ENCODE results near the gene KCNK18.

Gene KCNK18

DNA sequence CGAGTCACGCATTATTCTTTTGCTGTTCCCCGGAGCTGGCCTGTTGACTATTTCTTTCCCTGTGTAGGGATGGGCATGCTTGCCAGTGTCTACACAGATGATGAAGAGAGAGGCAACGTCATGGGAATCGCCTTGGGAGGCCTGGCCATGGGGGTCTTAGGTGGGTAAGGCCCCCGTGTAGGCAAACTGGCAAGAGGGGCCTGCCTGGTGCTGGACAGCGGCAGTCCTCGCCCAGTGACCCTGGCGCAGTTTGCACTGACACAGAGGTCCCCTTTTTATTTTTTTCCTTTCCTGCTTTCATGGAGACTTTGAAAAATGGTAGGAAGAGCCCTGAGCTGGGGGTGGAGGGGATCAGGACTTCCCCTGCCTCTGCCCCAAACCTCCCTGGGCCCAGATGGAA, 57.0 kb downstream of the KCNK18 start:
- DNase-seq (ENCODE audit: low read depth) = no peak

DNA sequence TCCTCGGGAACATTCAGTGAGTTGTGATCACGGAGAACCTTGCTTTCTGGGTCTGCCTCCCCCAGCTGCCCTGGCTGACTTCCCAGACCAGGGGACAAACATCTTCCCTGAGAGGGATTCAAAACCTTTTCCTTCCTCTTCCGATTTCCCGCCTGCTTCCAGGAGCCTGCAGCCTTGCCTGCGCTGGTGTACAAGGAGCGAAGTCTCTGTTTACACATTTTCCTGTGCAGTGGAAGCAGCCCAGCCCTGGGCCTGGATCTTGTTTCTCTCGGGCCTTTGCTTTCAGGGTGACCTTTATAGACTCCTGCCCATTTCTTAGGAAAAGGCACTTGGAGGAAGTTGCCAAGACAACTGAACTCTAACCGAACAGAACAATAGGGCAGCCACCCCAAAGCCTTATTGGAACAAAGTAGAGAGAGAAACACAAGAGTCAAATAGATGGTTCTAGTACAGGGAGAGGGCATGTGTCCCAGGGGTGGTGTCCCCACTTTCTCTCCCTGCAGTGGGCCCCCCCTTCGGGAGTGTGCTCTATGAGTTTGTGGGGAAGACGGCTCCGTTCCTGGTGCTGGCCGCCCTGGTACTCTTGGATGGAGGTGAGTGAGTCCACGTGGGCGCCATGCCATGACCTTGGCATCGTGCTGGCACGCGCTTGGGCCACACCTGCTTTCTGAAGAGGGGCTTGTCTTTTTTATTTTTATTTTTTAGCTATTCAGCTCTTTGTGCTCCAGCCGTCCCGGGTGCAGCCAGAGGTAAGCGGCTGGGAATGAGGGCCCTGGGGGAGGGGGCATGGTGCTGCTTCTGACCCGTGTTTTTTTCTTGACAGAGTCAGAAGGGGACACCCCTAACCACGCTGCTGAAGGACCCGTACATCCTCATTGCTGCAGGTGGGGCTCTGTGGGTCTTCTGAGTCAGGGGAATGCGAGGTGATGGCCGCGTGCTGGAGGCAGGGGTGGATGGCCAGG, 57.8 kb downstream of the KCNK18 start:
- DNase-seq (ENCODE audit: low read depth) = no peak

DNA sequence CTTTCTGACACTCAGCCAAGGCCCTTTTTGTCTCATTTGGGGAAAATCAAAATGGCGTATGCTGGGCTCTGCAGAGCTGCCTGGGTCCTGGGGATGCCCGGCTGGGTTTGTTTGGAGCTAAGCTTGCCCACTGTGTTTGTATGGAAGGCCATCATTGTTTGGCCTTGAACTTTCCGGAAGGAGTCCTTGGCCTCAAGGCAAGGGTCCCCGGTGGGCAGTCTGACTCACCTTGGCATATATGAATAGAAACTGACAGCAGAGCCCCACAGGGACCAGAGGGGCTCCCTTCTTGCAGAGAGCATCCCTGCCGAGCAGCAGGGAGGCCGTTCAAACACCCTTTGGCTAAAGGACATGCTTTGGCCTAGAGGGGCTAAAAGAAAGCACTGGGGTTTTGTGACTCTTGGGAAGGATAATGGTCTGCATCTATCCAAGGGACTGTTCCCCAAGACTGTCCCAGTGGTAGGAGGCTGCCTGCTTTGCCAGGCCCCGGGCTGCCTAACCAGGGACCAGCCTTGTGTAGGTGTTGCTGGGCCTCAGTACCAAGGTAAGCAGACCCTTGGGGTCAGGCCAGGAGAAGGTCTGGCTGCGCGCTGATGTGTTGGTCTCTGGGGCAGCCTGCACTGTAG, 58.7 kb downstream of the KCNK18 start:
- no peak for DNase-seq (ENCODE audit: low read depth)

DNA sequence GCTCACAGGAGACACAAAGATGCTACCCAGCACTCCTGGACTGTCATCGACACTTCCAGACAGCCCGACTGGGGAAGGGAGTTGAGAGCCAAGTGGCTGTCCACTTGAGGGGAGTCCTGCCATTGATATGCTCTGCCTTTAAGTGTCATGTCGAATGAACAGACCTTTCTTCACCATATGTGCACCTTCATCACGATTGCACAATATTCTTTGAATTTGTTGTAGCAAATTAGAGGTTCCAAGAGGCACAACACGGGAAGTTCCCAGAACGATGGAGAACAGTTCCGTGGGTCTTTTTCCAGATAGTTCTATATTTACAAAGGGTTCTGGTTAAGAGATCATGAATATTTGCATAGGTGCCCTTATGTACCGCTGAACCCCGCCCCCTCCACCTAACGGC, 59.6 kb downstream of the KCNK18 start:
- DNase-seq (ENCODE audit: low read depth) = no peak

DNA sequence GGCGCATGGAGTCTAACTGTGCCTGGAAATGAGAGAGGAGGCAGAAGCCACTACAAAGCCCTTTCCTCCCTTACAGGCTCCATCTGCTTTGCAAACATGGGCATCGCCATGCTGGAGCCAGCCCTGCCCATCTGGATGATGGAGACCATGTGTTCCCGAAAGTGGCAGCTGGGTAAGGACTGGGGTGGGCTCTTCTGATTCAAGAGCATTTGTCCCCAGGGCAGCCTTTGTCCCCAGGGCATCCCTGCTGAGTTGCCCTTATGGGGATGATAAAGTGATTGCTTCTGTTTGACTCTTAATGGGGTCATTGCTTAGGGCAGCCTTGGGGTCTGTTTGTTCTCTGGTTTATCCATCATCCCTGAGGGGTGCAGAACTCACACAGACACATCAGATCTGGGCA, 60.4 kb downstream of the KCNK18 start:
- no peak for DNase-seq (ENCODE audit: low read depth)

DNA sequence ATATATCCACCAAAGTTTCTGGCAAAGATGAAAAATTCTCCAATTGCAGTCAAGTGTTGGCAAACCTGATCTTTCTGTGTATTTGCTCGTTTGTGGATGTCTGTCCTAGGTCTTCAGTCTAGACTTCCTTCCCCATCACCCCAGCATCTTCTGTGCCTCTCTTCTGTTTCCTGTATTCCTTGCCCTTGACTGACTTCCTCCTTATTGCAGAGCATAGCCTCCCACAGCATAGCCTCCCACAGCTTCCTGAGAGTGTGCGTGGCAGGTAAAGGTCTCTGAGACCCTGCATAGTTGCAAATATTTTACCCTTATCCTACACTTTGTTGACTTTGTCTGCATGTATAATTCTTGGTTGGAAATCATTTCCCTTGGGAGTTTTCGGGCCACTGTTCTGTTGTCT, 62.0 kb downstream of the KCNK18 start:
- DNase-seq (ENCODE audit: low read depth) = no peak

All from GM04503 (cell line).